EH (cell line): ENCODE results near the gene ITCH.

Experiments
- DNase-seq: peaks from one replicate; pipeline ENCODE4 v3.0.0-alpha.2; 2015; ENCODE audit warnings: low read depth

The ITCH gene

GRCh38 chr20:34552569-34552968, 189.5 kb downstream of the ITCH start:
- no peak for DNase-seq

DNA sequence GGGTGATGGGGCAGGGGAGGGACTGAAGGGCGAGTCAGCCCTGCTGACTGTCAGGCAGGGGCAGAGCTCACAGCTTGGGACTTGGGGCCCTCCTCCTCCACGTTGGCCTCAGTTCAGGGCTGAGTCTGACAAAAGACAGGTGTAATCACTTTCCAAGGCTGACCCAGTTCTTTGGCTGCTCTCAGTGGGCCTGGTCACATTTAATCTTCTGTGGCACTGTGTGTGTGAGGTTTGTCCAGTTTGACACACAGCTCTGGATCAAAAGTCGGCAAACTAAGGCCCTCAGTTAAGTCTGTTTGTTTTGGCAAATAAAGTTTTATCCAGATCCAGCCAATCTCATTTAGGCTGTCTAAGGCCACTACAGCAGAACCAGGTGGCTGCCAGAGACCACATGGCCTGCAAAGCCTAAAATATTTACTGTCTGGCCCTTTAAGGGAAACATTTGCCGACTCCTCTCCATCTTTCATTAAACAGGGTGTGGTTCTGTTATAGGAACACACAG, 190.3 kb downstream of the ITCH start:
- DNase-seq, result no peak

DNA sequence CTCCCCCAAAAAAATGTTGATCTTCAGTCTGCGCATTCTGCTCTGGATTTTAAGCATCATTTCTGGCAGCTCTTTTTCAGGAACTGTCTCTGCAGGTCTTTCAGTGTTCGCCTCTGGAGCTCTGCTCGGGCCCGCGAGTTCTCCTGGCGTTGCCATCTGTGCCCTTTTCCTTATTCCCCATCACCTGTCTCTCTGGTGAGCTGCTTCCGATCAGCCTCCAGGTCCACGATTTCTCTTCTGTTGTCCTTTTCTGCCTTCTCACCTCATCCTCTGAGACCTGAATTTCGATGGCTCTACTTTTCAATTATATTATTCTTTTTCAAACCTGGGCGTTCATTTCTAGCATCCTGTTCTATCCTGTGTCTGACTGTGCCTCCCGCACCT, 194.9 kb downstream of the ITCH start:
- DNase-seq, result peak; percentile 31

DNA sequence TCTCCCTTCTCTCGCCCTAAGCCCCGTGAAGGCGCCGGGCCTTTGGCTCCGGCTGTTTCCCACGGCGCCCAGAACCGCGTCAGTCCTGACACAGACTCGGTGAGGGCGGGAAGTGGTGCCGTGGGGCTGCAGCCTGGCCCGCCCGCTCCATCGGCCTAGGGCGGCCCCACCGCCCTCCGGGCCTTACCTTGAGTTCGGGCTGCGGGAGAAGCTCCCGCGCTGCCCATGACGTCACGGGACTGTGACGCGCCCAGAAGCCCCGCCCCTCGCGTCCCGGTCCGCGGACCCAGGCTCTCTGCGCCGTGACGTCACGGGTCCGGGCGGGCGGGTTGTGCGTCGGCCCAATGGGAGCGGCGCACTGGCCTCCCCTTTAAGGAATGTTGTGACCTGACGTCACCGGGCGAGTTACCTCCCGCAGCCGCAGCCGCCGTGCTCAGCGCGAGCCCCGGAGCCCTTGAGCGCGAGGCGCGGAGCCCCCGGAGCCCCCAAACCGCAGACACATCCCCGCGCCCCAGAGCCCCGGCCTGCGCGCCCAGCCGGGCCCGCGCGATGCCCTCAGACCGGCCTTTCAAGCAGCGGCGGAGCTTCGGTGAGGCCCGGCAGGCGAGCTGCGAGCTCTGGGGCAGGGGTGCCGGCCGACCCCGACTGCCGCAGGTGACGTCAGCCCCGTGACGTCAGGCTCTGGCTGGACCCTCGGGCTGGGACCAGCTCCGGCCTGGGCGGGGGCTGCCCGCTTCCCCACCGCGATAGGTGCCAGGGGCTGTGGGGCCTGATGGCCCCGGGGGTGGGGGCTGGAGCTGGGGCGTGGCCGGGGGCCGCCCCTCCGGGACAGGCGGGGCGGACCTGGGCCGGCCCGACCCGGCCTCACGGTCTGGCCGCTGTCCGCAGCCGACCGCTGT, 195.5 kb downstream of the ITCH start, which contains the start of gene MAP1LC3A:
Gene MAP1LC3A (plus strand): TSS at position 399 of the 899 bp plus-strand sequence. CDS start 151 bp downstream, at position 550.
- DNase-seq, result peak; percentile 95

DNA sequence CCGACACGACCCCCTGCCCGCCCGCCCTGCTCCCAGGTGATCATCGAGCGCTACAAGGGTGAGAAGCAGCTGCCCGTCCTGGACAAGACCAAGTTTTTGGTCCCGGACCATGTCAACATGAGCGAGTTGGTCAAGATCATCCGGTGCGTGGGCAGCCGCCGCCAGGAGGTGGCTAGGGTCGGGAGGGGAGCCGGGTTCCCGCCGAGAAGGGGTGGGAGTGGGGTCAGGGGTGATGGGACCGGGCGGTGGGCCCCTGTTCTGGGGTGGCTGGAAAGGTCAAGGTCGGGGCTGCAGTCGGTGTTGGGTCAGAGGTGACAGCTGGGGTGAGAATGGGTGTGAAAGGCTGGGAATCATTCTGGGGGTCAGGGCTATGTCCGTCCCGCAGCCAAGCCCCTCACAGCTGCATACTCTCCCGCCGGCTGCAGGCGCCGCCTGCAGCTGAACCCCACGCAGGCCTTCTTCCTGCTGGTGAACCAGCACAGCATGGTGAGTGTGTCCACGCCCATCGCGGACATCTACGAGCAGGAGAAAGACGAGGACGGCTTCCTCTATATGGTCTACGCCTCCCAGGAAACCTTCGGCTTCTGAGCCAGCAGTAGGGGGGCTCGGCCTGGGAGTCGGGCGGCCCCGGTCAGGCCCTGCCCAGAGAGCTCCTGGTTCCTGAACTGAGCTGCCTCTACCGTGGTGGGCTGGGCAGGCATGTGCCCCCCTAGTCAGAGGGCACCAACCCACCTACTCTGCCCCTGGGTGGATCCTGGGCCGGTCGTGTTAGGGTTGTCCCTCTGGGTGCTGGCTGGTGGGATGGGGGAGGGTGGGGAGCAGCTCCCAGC, 196.5 kb downstream of the ITCH start:
- DNase-seq, result no peak

GRCh38 chr20:34560141-34560523, 197.1 kb downstream of the ITCH start:
- DNase-seq, result no peak

- no peak for DNase-seq
Observed at GRCh38 chr20:34560614-34561013, 197.5 kb downstream of the ITCH start.
